A673 (cell line): Measurements from ENCODE around the gene KLHL18. TPM values are rescaled to one million over a fixed set of nuclear protein-coding genes. Genes with fewer than 3 reads are reported as not detected.
"Not testable (repeated sequence)": the region's sequence is repeated elsewhere in the genome, so short reads cannot be mapped to it uniquely, and the experiment has no call there.

Experiments
- BruUV-seq: library from RNA; stranded (reverse); fragments of 400-500 nt; replicated peaks from 2 replicates; lab custom pipeline; 2021; lab: Mats Ljungman, UMichigan
- CTCF ChIA-PET: fragments of 300-600 bp; sonication (Branson Sonifier 250); formaldehyde crosslinking; loops from one replicate; lab custom pipeline; 2022; ENCODE audit warnings: antibody characterized with exemption; lab: Charles Lee
- POLR2A ChIA-PET: fragments of 300-600 bp; sonication (Branson Sonifier 250); formaldehyde crosslinking; loops from one replicate; lab custom pipeline; 2022; ENCODE audit warnings: antibody characterized with exemption; ENCODE audit not compliant: low non-redundant PET; lab: Charles Lee
- DNase-seq: peaks from one replicate; pipeline ENCODE4 v3.0.0-alpha.2; 2015; ENCODE audit warnings: low spot score
- H3K27ac ChIP-seq: fragments of 200-600 bp; sonication (generic); 2 replicates; pipeline ENCODE4 v1.5.1; 2016; ENCODE audit warnings: mixed run types, low read depth, mild to moderate bottlenecking, mixed read lengths, antibody characterized with exemption, low read length; ENCODE audit not compliant: poor library complexity, severe bottlenecking
- H3K27me3 ChIP-seq: fragments of 200-600 bp; sonication (generic); replicated peaks from 2 replicates; pipeline ENCODE4 v1.6.1; 2017; ENCODE audit warnings: mixed run types, low read depth, mild to moderate bottlenecking, mixed read lengths, antibody characterized with exemption, low read length; ENCODE audit not compliant: insufficient read depth, poor library complexity
- H3K36me3 ChIP-seq: fragments of 200-600 bp; sonication (generic); 2 replicates; pipeline ENCODE4 v1.6.1; 2016; ENCODE audit warnings: mixed run types, mild to moderate bottlenecking, mixed read lengths, antibody characterized with exemption, low read length; ENCODE audit not compliant: insufficient read depth, poor library complexity, severe bottlenecking
- H3K4me1 ChIP-seq: fragments of 200-600 bp; sonication (generic); 2 replicates; pipeline ENCODE4 v1.6.1; 2017; ENCODE audit warnings: mixed run types, mild to moderate bottlenecking, mixed read lengths, antibody characterized with exemption, low read length; ENCODE audit not compliant: insufficient read depth, poor library complexity, severe bottlenecking
- H3K4me3 ChIP-seq: fragments of 200-600 bp; sonication (generic); 2 replicates; pipeline ENCODE4 v1.5.1; 2016; ENCODE audit warnings: low read depth, mixed run types, mild to moderate bottlenecking, mixed read lengths, low read length; ENCODE audit not compliant: poor library complexity, severe bottlenecking
- H3K9me3 ChIP-seq: fragments of 200-600 bp; sonication (generic); 2 replicates; pipeline ENCODE4 v1.6.1; 2016; ENCODE audit warnings: mixed run types, low read depth, mild to moderate bottlenecking, mixed read lengths, antibody characterized with exemption, low read length; ENCODE audit not compliant: poor library complexity, severe bottlenecking
- EZH2 ChIP-seq: fragments of 200-600 bp; sonication (generic); IDR thresholded peaks from 2 replicates; pipeline ENCODE4 v1.6.1; 2017; ENCODE audit warnings: borderline replicate concordance, low read depth, mild to moderate bottlenecking, mixed read lengths, antibody characterized with exemption, low read length; ENCODE audit not compliant: poor library complexity, severe bottlenecking
- intact Hi-C: fragments of 100-400 bp; cut with micrococcal nuclease; formaldehyde crosslinking; loops from one replicate; pipeline ENCODE4 v1.10.0; 2022; ENCODE audit not compliant: unreplicated experiment
- total RNA-seq: library from RNA; stranded (reverse); gene quantifications from 2 replicates; pipeline ENCODE4 v1.2.3, GENCODE V29; 2021
- TF ChIP-seq, protein P1 (sequence below): fragments of 300-800, 200-600 bp; sonication (generic); conservative IDR thresholded peaks from 2 replicates; pipeline ENCODE4 v1.5.1; 2017; ENCODE audit warnings: low read depth, mild to moderate bottlenecking, antibody characterized with exemption, low read length, moderate library complexity, mixed read lengths

Gene KLHL18
- total RNA-seq, 1 experiment from 2014 or later: 22.6 TPM

- CTCF ChIA-PET: no interaction called here
Observed at GRCh38 chr3:47355010-47355409, 72.3 kb downstream of the KLHL18 start.

GRCh38 chr3:47356201-47356600, 73.5 kb downstream of the KLHL18 start:
- no peak overlapping the region for H3K4me3 ChIP-seq
- H3K36me3 ChIP-seq: no peaks in the 10 kb centered on the region
- no peaks in the 10 kb centered on the region for H3K9me3 ChIP-seq
- POLR2A ChIA-PET: no interaction called here
- TF ChIP-seq, protein P1, sequence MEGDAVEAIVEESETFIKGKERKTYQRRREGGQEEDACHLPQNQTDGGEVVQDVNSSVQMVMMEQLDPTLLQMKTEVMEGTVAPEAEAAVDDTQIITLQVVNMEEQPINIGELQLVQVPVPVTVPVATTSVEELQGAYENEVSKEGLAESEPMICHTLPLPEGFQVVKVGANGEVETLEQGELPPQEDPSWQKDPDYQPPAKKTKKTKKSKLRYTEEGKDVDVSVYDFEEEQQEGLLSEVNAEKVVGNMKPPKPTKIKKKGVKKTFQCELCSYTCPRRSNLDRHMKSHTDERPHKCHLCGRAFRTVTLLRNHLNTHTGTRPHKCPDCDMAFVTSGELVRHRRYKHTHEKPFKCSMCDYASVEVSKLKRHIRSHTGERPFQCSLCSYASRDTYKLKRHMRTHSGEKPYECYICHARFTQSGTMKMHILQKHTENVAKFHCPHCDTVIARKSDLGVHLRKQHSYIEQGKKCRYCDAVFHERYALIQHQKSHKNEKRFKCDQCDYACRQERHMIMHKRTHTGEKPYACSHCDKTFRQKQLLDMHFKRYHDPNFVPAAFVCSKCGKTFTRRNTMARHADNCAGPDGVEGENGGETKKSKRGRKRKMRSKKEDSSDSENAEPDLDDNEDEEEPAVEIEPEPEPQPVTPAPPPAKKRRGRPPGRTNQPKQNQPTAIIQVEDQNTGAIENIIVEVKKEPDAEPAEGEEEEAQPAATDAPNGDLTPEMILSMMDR: no peak
- TF ChIP-seq EZH2: no peak
- no peak overlapping the region for H3K27ac ChIP-seq
- H3K4me1 ChIP-seq: no peaks in the 10 kb centered on the region
- CTCF ChIA-PET: no interaction called here
- H3K27me3 ChIP-seq: no peaks in the 10 kb centered on the region
- intact Hi-C loops: no loop called here
- BruUV-seq: no TSS peak
- DNase-seq: no peak

More at GRCh38 chr3:47355010-47355409, 72.3 kb downstream of the KLHL18 start:
- no TSS peak for BruUV-seq
- Histone ChIP-seq H3K36me3 (no peaks in the 10 kb centered on the region), H3K27ac (no peak overlapping the region), H3K4me1 (no peaks in the 10 kb centered on the region), H3K9me3 (no peaks in the 10 kb centered on the region), H3K4me3 (no peak overlapping the region), H3K27me3 (no peaks in the 10 kb centered on the region)
- TF ChIP-seq, protein P1: no peak
- no peak for TF ChIP-seq EZH2
- intact Hi-C loops: no loop called here
- DNase-seq: no peak
- POLR2A ChIA-PET: no interaction called here

GRCh38 chr3:47359323-47359722, 76.6 kb downstream of the KLHL18 start:
- H3K27ac ChIP-seq: no peak overlapping the region
- CTCF ChIA-PET: no interaction called here
- TF ChIP-seq, protein P1: no peak
- no peak for TF ChIP-seq EZH2

GRCh38 chr3:47360110-47360517, 77.4 kb downstream of the KLHL18 start:
- POLR2A ChIA-PET, DNase-seq, H3K27ac ChIP-seq, H3K4me3 ChIP-seq, H3K9me3 ChIP-seq, CTCF ChIA-PET, H3K4me1 ChIP-seq, intact Hi-C loops, H3K27me3 ChIP-seq, H3K36me3 ChIP-seq, BruUV-seq: not testable (repeated sequence)

More at GRCh38 chr3:47359323-47359722, 76.6 kb downstream of the KLHL18 start:
- no peaks in the 10 kb centered on the region for H3K4me1 ChIP-seq
- H3K4me3 ChIP-seq: no peak overlapping the region
- intact Hi-C loops: no loop called here
- no peaks in the 10 kb centered on the region for H3K9me3 ChIP-seq
- no TSS peak for BruUV-seq
- H3K27me3 ChIP-seq: no peaks in the 10 kb centered on the region
- no peak for DNase-seq
- no peaks in the 10 kb centered on the region for H3K36me3 ChIP-seq
- POLR2A ChIA-PET: no interaction called here
